Stimulated activated CD4-positive, alpha-beta T cell treated with anti-CD3 and anti-CD28 coated beads, Interleukin-4, amount 100 ng/mL, for 1 hour (primary cell): ENCODE measurements around the gene NTF4.
"Not testable (repeated sequence)": the region's sequence is repeated elsewhere in the genome, so short reads cannot be mapped to it uniquely, and the experiment has no call there.

Experiments used
- DNase-seq: peaks from one replicate; pipeline ENCODE4 v3.0.0-alpha.2; 2020

NTF4 gene

DNA sequence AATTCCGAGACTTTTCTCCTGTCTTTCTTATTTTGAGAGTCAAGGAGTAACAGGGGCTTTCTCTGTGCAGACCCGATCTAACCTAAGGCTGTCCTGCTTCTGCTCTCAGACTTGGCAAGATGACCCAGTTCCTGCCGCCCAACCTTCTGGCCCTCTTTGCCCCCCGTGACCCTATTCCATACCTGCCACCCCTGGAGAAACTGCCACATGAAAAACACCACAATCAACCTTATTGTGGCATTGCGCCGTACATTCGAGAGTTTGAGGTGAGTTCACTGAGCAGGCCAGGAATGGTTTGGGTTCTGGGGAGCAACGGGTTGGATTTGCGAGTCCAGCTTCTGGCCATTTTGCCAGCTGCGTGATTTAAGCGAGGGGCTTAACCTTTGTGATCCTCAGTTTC, 21.7 kb upstream of the NTF4 start:
- DNase-seq = no peak

DNA sequence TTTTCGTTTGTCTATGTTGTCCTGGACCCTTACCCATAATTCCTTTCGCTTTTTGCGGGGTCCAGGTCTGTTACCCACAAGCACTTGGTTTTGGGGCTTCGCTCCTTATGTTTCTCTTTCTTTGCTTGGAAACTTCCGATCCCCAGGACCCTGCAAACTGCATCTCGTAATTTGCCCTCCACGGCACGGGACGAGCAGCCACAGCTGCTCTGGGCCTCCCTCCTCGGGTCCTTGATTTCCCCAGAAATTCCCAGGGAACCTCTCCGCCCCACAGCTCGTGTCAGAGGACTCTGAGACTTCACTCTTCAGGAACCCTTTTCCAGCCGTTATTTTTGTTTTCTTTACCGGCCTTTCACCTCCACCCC, 21.2 kb upstream of the NTF4 start:
- DNase-seq = no peak

DNA sequence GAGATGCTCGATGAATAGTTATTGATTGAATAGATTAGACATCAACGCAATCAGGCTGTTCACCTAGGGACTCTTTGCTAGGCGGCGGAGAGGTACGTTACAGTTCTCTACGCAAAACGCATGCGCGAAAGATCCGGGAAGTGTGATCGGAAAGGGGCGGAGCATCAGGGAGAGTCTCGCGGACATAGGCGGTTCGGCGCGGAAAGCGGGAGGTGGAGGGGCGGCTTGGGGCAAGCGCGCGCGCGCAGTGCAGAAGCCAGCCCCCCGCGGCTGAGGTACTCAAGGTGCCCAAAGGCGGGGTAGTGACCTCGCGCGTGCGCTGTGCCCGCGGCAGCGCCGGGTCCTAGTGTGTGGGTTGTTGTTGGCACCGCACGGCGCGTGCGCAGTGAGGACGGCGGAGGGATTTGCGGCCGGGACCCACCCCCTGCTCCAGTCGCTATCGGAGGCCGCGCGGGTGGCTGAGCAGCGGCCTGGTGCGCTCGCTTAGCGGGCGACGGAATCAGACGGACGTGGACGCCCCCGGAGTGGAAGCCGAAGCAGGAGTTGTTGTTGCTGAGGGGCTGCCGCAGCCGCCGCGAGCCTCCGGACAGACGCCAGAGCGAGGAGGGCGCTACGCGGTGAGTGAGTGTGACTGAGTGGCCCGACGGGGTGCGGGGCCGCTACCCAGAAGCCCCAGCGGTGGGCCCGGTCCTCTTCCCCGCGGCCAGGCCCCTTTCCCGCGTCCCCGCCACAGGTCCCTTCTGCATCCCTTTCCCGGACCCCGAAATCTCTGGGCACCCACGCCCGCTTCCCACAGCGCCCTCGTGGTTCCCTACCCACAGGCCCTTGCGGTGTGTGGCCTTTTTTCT, 20.6 kb upstream of the NTF4 start, which contains the start of gene SNRNP70:
Gene SNRNP70 (plus strand): TSS at position 432 of the 848 bp plus-strand sequence. CDS start 964 bp downstream, outside the sequence.
- DNase-seq = peak; percentile 98

DNA sequence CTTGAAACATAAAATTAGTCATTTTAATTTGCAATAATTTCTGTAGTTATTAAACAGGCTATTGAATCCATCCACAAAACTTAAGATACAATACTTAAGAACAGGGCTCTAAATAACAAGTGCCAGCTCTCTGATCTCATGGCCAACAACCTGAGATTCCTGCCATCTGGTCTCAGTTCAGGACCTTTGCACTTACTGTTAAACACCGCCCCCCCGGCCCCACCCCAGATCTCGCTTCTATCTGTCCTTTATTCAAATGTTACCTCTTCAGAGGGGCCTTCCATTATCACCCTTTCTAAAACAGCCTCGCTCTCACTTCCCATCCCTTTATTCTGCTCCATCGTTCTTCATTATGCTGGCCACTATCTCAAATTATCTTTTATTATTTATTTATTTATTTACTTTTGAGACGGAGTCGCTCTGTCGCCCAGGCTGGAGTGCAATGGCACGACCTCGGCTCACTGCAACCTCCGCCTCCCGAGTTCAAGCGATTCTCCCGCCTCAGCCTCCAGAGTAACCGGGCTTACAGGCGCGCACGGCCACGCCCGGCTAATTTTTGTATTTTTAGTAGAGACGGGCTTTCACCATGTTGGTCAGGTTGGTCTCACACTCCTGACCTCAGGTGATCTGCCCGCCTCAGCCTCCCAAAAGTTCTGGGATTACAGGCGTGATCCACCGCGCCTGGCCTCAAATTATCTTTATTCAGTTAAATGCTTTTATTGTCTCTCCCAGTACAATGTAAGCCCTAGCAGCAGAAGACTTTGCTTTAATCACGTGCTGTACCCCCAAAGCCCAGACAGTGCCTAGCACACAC, 19.8 kb upstream of the NTF4 start:
- no peak for DNase-seq

DNA sequence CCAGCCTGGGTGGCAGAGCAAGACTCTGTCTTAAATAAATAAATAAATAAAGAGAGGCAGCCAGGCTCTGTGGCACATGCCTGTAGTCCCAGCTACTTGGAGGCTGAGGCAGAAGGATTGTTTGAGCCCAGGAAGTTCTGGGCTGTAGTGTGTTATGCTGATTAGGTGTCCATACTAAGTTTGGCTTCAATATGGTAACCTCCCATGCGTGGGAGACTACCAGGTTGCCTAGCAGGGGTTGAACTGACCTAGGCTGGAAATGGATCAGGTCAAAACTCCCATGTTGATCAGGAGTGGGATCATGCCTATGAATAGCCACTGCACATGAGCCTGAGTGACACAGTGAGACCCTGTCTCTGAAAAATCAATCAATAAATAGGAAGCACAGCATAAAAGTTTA, 16.7 kb upstream of the NTF4 start:
- no peak for DNase-seq

DNA sequence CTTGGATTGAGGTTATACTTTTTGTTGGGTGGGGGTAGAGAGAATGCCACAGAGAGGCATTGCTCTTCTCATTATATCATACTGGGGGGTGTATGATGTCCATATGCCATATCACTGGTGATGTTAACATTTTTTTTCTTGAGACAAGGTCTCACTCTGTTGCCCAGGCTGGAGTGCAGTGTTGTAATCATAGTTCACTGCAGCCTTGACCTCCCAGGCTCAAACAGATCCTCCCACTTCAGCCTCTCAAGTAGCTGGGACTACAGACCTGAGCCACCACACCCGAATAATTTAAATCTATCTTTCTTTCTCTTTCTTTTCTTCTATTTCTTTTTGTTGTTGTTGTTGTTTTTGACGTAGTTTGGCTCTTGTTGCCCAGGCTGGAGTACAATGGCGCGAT, 15.8 kb upstream of the NTF4 start:
- DNase-seq = no peak

DNA sequence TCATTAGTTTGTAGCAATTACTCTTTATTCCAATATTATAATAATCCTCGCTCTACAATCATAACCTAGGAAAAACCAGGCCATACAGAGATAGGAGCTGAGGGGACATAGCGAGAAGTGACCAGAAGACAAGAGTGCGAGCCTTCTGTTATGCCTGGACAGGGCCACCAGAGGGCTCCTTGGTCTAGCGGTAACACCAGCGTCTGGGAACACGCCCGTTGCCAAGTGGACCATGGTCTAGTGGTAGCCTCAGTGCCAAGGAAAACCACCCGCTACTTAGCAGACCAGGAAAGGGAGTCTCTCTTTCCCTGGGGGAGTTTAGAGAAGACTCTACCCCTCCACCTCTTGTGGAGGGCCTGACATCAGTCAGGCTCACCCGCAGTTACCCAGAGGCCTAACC, 10.3 kb upstream of the NTF4 start:
- not testable (repeated sequence) for DNase-seq

DNA sequence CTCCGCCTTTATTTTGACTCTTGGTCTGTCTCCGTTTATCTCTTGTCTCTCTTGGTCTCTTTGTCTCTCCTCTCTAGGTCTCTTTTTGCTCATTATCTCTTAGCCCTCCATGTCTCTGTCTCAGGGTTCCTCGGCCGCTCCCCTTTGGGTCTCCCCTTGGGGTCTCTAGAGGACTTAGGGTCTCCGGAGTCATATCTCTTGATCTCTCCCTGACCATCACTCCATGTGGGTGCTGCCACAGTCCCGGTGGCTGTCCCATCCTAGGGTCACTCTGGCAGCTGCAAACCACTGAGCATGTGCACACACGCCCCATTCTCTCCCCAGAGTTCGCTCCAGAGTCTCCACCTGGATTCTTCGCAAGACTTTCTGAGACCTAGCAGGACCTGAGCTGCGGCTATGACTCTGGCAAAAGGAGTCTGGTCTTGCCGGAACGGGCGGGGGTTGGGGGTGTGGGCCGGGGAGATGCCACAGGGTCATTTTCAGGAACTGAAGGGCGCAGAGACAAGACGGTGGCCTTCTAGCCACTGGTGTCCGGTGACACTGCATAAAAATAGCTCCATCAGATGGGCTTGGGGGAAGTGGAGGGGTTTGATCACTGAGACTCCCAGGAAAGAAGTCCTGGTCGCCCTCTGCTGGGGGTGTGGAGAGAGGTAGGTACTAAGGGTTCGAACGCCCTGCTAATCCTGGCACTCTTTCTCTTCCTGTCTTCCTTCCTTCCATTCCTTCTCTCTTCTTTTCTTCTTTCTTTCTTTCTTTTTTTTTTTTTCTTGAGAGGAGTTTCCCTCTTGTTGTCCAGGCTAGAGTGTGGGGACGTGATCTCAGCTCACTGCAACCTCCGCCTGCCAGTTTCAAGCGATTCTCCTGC, 9.1 kb upstream of the NTF4 start:
- no peak for DNase-seq

DNA sequence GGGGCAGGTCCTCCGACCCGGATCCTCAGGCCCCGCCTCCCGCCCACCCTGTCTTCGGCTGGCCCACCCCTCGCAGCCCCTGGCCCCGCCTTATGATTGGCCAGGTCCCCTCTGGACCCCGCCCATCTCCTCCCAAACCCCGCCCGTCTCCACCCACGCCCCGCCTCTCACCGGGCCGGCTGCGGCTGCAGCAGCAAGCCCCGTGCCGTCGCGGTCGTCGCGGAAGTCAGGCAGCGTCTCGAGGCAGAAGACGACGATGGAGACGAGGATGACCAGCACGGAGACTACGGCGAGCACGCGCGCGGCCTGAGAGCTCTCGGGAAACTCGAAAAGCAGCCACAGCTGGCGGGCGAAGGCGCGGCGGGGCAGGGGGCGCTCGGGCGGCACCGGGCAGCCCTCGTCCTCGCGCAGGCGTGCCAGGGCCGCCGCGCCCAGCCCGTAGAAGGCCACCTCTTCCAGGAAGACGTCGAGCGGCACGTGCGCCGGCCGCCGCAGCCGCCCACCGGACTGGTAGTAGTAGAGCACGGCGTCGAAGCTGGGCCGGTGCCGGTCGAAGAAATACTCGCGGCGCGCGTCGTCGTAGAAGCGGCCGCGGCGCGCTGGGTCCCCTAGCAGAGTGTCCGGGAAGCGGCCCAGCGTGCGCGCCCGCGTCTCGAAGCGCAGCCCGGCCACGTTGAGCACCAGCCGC, 7.4 kb upstream of the NTF4 start:
- DNase-seq = no peak

DNA sequence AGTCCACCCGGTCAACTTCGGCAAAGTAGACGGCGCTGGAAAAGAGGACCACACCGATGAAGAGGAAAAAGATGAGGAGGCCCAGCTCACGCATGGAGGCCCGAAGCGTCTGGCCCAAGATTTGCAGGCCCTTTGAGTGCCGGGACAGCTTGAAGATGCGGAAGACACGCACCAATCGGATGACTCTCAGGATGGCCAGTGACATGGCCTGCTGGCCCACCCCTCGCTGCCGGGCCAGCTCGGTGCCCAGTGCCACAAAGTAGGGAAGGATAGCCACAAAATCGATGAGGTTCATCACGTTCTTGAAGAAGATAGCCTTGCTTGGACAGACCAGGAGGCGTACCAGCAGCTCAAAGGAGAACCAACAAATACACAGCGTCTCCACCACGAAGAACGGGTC, 5.8 kb upstream of the NTF4 start:
- DNase-seq = no peak

DNA sequence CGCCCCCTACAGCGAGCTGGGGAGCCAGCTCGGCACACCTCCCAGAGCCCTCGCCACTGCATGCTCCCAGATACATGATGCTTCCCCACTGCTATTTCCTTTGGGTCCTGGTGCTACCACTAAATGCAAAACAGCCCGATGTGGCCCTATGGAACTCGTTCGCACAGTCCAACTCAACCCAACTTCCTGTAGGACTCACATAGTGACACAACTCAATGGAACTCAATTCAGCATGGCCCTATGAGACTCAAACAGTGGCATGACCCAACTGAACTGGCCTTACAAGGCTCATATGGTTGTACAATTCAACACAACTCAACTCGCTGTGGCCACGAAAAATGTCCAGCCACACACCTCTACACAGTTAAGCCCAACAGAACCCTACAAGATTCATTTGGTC, 4.4 kb upstream of the NTF4 start:
- no peak for DNase-seq

DNA sequence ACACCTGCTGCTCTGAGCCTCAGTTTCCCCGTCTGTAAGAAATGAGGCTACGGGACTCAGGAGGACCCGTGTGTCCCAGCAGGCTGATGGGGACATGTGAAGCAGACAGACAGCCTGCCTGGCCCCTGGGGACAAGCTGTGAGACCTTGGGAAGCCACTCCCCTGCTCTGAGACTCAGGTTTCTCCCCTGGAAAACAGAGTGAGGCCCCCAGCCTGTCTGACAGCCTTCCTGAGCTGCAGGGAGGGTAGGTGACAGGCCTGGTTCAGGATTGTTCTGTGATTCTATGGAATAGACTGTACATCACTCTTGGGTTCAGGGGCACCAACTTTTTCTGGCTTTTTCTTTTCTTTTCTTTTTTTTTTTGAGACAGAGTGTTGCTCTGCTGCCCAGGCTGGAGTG, 2.9 kb upstream of the NTF4 start:
- no peak for DNase-seq

DNA sequence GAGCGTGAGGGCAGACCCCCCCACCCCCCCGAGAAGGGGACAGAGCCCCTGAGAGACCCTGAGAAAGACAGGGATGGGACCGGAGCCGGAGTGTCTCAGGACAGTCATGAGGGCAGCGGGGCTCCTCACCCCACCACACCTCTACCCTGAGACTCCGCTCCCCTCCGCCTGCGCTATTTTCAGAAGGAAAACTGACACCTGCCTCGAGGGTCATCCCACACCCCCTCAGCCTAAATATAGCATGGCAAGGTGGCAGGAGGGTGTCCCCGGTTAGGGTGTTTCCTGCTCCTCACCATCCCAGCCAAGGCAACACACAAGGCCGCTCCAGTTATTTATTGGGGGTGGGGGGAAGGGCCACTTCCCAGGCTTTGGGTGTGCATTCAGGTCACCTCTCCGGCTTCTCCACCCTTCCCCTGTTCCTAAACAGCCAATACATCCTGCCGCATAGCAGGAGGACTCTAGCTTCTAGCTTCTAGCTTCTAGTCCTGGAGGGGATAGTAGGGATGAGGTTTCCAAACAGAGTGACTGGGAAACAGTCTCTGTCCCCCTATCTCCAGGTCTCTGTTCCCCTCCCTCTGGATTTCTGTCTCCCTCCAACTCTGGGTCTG, 1.4 kb upstream of the NTF4 start:
- no peak for DNase-seq

DNA sequence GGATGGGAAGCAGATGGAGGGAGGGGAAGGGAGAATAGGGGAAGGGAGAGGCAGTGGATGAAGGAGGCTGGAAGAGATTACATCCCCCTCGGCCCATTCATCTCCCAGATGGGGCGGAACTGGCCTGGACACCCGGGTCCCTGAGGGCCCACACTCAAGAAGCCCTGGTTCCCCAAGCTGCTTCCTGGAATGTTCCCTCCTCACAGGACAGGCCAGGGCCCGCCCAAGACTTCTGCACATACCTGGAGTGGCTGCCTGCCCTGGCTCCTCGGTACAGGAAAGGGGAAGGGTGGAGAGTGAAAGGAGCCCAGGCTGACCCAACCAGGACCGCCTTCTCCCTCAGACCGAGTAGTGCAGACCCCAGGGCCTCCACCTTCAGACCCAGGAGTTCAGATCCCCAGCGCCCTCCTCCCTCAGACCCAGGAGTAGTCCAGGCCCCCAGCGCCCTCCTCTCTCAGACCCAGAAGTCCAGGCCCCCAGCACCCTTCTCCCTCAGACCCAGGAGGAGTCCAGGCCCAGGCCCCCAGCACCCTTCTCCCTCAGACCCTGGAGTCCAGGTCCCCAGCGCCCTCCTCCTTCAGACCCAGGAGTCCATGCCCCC, 489 bp downstream of the NTF4 start:
- DNase-seq = no peak

DNA sequence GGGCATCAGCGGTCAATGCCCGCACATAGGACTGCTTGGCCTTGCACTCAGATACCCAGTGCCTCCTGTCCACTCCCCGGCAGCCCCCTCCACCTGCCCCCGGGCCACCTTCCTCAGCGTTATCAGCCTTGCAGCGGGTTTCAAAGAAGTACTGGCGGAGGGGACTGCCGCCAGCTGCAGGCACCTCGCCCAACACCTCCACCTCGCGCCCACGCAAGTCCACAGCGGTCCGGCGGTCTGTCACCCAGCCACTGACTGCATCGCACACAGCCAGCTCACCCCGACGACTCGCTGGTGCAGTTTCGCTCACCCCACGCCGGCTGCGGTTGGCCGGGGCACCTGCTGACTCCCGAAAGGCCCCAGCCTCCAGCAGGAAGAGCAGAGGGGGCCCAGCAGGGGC, 3.2 kb downstream of the NTF4 start:
- no peak for DNase-seq

DNA sequence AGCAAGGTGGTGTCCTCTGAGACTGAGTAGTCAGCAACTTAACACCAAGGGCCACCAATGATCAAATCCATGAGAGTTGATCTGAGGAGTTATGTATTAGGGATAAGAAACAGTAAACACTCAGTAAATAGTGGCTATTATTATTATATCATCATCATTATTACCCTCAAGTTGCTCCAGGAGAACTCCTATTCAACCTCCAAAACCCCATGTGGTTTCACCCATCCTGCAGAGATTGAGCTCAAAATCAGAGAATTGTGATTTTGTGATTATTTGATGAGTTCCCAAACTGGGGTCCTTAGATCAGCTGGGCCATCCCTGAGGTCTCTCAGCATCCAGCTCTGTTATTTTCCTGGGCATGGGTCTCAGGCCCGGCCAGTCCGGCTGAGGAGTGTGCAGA, 3.6 kb downstream of the NTF4 start:
- DNase-seq = no peak

DNA sequence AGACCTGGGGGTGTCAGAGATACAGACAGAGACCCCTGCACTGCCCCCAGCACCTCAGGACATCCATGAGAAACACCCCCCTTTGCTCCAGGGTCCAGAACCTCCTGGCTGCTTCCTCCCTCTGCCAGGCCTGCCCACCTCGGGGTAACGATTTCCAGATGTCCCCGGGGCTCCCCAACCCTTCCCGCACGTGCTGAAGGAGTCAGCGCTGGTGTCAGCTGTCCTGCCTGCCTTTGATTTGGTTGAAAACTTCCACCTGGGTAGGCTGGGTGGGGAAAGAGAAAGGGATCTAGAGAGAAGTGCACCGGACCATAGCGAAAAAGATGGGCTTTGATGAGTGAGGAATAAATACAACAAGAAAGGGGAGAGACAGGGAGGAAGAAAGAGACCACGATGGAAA, 5.6 kb downstream of the NTF4 start:
- DNase-seq = no peak

DNA sequence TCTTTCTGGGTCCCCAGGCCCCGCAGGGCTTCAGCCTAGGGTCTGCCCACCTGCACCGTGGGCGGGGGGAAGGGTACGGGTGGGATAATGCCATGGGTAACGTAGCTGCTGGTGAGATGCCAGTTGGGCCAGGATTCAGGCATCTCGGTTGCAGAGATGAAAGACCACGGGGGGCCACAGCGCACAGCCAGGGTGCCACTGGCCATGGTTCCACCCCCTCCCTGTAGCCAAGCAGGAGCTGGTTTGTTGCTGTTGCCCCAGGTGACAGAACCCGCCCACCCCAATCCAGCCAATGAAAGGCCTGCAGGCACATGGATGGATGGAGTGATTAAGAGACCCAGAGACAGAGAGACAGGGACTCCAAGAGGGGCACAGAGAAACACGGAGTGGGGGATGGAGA, 6.1 kb downstream of the NTF4 start:
- DNase-seq = peak; percentile 39

DNA sequence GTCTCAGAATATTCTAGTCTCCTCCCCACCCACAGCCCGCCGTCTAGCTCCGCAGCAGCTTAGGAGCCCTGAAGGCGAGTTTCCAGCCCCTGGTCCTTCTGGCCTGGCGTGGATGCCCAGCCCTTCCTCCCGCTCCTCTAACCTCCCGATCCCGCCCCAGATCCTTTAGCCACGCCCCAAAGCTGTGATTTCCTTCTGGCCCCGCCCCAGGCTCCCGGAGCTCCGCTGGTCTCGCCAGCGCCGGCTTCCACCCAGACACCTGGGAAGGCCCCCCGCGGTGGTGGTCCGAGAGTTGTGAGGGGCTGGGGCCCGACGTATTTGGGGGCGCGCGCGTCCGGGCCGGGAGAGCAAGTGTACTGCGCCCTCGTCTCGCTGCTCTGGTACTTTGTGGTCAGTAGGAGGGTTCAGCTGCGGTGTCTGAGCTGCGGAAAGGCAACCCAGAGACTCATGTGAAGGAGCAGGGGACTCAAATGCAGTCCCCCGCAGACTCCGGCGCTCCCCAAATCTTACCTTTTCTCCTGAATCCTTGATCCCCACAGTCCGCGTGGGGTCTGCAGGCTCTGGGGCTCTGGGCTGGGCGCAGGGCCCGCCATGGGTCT, 6.9 kb downstream of the NTF4 start, which contains the start of gene CGB7:
Gene CGB7 (minus strand): TSS at position 114 of the 599 bp plus-strand sequence. CDS start 2,374 bp downstream, outside the sequence.
- no peak for DNase-seq

DNA sequence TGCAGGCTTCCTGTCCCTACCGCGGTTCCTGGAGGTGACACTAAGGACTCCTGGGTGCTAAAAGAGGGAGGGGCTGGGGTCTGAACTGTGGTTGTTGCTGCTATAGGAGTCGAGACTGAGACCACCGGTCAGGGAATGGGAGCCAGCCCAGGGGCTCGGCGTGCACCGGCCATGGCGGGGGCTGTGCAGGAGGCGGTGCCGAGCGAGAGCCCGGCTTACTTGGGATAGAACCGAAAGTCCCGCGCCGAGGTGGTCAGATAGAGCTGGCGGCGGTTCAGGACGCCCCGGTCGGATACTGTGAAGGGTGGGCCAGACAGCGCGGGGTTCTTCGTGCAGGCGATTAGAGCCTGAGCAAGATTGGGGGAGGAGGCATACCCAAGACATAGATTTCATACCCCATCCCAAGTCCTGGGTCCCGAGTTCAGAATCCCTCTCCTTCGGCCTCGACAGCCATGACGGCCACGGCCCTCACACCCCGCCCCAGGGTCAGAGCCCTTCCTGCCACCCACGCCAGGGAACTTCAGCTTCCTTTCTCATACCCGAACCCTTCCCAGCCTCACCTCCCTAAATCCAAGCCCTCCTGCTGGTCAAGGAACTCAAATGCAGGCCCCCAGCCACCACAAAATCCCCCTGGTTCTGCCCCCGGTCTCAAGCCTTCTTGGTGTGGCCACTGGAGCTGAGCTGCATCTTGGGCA, 7.6 kb downstream of the NTF4 start:
- not testable (repeated sequence) for DNase-seq
